Inferior parietal cortex (tissue), 1 donor: ENCODE data around the gene GBE1.

Source experiments
- DNase-seq: peaks from one replicate; pipeline ENCODE4 v3.0.0-alpha.2; 2016; ENCODE audit errors: extremely low spot score

GBE1 gene

GRCh38 chr3:81621277-81621676 is 140.2 kb downstream of the GBE1 start:
- DNase-seq, result no peak

GRCh38 chr3:81620849-81621248 is 140.6 kb downstream of the GBE1 start:
- no peak for DNase-seq

GRCh38 chr3:81612768-81613167 is 148.7 kb downstream of the GBE1 start:
- no peak for DNase-seq

- DNase-seq, result no peak
Observed at GRCh38 chr3:81602781-81603180, 158.7 kb downstream of the GBE1 start.

- DNase-seq, result no peak
Observed at GRCh38 chr3:81601707-81602305, 159.6 kb downstream of the GBE1 start.

- no peak for DNase-seq
Observed at GRCh38 chr3:81592101-81592500, 169.3 kb downstream of the GBE1 start.

GRCh38 chr3:81585937-81586336 is 175.5 kb downstream of the GBE1 start:
- DNase-seq, result no peak

GRCh38 chr3:81585056-81585455 is 176.4 kb downstream of the GBE1 start:
- DNase-seq, result no peak

- DNase-seq, result peak; percentile 20
Observed at GRCh38 chr3:81581966-81582599, 179.4 kb downstream of the GBE1 start.

- DNase-seq, result no peak
Observed at GRCh38 chr3:81580355-81580754, 181.1 kb downstream of the GBE1 start.

- DNase-seq, result no peak
Observed at GRCh38 chr3:81579744-81580143, 181.7 kb downstream of the GBE1 start.

- DNase-seq, result no peak
Observed at GRCh38 chr3:81572201-81572756, 189.2 kb downstream of the GBE1 start.

GRCh38 chr3:81568378-81568777 is 193.1 kb downstream of the GBE1 start:
- no peak for DNase-seq

- no peak for DNase-seq
Observed at GRCh38 chr3:81565041-81565440, 196.4 kb downstream of the GBE1 start.

- DNase-seq, result no peak
Observed at GRCh38 chr3:81558106-81558505, 203.3 kb downstream of the GBE1 start.

GRCh38 chr3:81554801-81555200 is 206.6 kb downstream of the GBE1 start:
- DNase-seq, result peak; percentile 5

GRCh38 chr3:81554388-81554787 is 207.1 kb downstream of the GBE1 start:
- no peak for DNase-seq

GRCh38 chr3:81550415-81550814 is 211.0 kb downstream of the GBE1 start:
- DNase-seq, result no peak

- DNase-seq, result no peak
Observed at GRCh38 chr3:81549831-81550230, 211.6 kb downstream of the GBE1 start.

- DNase-seq, result no peak
Observed at GRCh38 chr3:81549388-81549787, 212.1 kb downstream of the GBE1 start.

GRCh38 chr3:81545572-81545971 is 215.9 kb downstream of the GBE1 start:
- no peak for DNase-seq

GRCh38 chr3:81544385-81544784 is 217.1 kb downstream of the GBE1 start:
- DNase-seq, result no peak

- DNase-seq, result no peak
Observed at GRCh38 chr3:81540787-81541186, 220.7 kb downstream of the GBE1 start.

- no peak for DNase-seq
Observed at GRCh38 chr3:81531846-81532245, 229.6 kb downstream of the GBE1 start.
